Jurkat, Clone E6-1 (cell line): ENCODE results near the gene PRPSAP1. TPM values are rescaled to one million over a fixed set of nuclear protein-coding genes. Genes with fewer than 3 reads are reported as not detected.

Experiments used
- DNase-seq: peaks from one replicate; pipeline ENCODE4 v3.0.0-alpha.2; 2011; ENCODE audit warnings: low read depth, low spot score
- H3K4me3 ChIP-seq: 2 replicates; pipeline ENCODE4 v1.5.1; 2011; ENCODE audit warnings: mild to moderate bottlenecking, low read length, control low read depth, moderate library complexity
- polyA plus RNA-seq: library from polyadenylated mRNA; unstranded; fragments of >200 nt; gene quantifications from one replicate; pipeline ENCODE4 v1.2.1, GENCODE V29; 2012; ENCODE audit warnings: missing spikeins; ENCODE audit not compliant: insufficient read length, insufficient read depth

The PRPSAP1 gene
- polyA plus RNA-seq = 74.2 TPM

GRCh38 chr17:76353599-76354316 is at the start of gene PRPSAP1:
PRPSAP1 (minus strand) TSS chr17:76353916; CDS start chr17:76353703, 213 bp downstream.
- peak; percentile 77 for DNase-seq
- peak within 1 kb of the TSS; percentile 76 for H3K4me3 ChIP-seq

GRCh38 chr17:76402711-76403110 is 49.0 kb upstream of the PRPSAP1 start:
- DNase-seq = no peak
- no peak overlapping the region for H3K4me3 ChIP-seq

- DNase-seq = no peak
- H3K4me3 ChIP-seq = no peak overlapping the region
Observed at GRCh38 chr17:76399175-76400172, 45.8 kb upstream of the PRPSAP1 start.

GRCh38 chr17:76398523-76399174 is 44.9 kb upstream of the PRPSAP1 start:
- no peak for DNase-seq
- H3K4me3 ChIP-seq = no peak overlapping the region

GRCh38 chr17:76397687-76398522 is 44.2 kb upstream of the PRPSAP1 start:
- no peak overlapping the region for H3K4me3 ChIP-seq
- peak; percentile 63 for DNase-seq

GRCh38 chr17:76397184-76397583 is 43.5 kb upstream of the PRPSAP1 start:
- no peak overlapping the region for H3K4me3 ChIP-seq
- no peak for DNase-seq

- DNase-seq = no peak
- no peak overlapping the region for H3K4me3 ChIP-seq
Observed at GRCh38 chr17:76395980-76396379, 42.3 kb upstream of the PRPSAP1 start.

GRCh38 chr17:76394166-76394565 is 40.5 kb upstream of the PRPSAP1 start:
- H3K4me3 ChIP-seq = no peak overlapping the region
- DNase-seq = no peak

GRCh38 chr17:76391200-76391715 is 37.5 kb upstream of the PRPSAP1 start:
- no peak overlapping the region for H3K4me3 ChIP-seq

GRCh38 chr17:76390003-76390421 is 36.3 kb upstream of the PRPSAP1 start:
- no peak overlapping the region for H3K4me3 ChIP-seq
- DNase-seq = no peak

More at GRCh38 chr17:76391200-76391715, 37.5 kb upstream of the PRPSAP1 start:
- DNase-seq = no peak

- no peak for DNase-seq
- H3K4me3 ChIP-seq = no peak overlapping the region
Observed at GRCh38 chr17:76388966-76389888, 35.5 kb upstream of the PRPSAP1 start.

GRCh38 chr17:76386966-76387765 is 33.5 kb upstream of the PRPSAP1 start:
- no peak overlapping the region for H3K4me3 ChIP-seq
- DNase-seq = no peak

GRCh38 chr17:76385892-76386786 is 32.4 kb upstream of the PRPSAP1 start:
- peak; percentile 65 for DNase-seq
- peak overlapping the region; percentile 35 for H3K4me3 ChIP-seq

GRCh38 chr17:76384987-76385891 is 31.5 kb upstream of the PRPSAP1 start:
- DNase-seq = no peak

More at GRCh38 chr17:76384987-76385891, 31.5 kb upstream of the PRPSAP1 start:
- H3K4me3 ChIP-seq = peak overlapping the region; percentile 35
